HFFc6 (cell line): ENCODE data around the gene ZSCAN23. TPM values are rescaled to one million over a fixed set of nuclear protein-coding genes. Genes with fewer than 3 reads are reported as not detected.
A peak's percentile ranks its signal among the peaks of the same experiment; 100 is the strongest.

Experiments used
- DNase-seq: peaks from one replicate; pipeline ENCODE4 v3.0.0-alpha.2; 2018
- H3K27ac Mint-ChIP-seq: 2 replicates; pipeline ENCODE4 v1.8.0; 2020; ENCODE audit warnings: mild to moderate bottlenecking, mixed read lengths
- H3K27me3 Mint-ChIP-seq: 2 replicates; pipeline ENCODE4 v1.8.0; 2021; ENCODE audit warnings: mild to moderate bottlenecking, moderate library complexity, mixed read lengths; ENCODE audit not compliant: insufficient read depth
- H3K36me3 Mint-ChIP-seq: 2 replicates; pipeline ENCODE4 v1.8.0; 2021; ENCODE audit warnings: low read depth, mixed read lengths
- H3K4me1 Mint-ChIP-seq: 2 replicates; pipeline ENCODE4 v1.8.0; 2020; ENCODE audit warnings: low read depth, mixed read lengths
- H3K4me3 Mint-ChIP-seq: 2 replicates; pipeline ENCODE4 v1.8.0; 2020; ENCODE audit warnings: mild to moderate bottlenecking, moderate library complexity, mixed read lengths
- H3K9me3 Mint-ChIP-seq: 2 replicates; pipeline ENCODE4 v1.8.0; 2020; ENCODE audit warnings: mild to moderate bottlenecking, mixed read lengths
- total RNA-seq, 6 experiments: library from RNA; stranded (reverse); fragmentation: NEBNext Ultra II Directional; extraction: Animal tissue kit (Norgen Biotek cat#: 25700); gene quantifications; 2 replicates in 1 of 6; 3 replicates in 5 of 6; pipeline ENCODE4 v1.2.3, GENCODE V29; 2021
- TF ChIP-seq, protein P1 (sequence below): fragments of 200-600 bp; sonication (generic); IDR thresholded peaks from 2 replicates; pipeline ENCODE4 v1.5.0; 2021; ENCODE audit warnings: antibody characterized with exemption, mild to moderate bottlenecking

The ZSCAN23 gene
- total RNA-seq, 6 experiments from 2014 or later: 0.48 to 1.5 (median 1.0) TPM

DNA sequence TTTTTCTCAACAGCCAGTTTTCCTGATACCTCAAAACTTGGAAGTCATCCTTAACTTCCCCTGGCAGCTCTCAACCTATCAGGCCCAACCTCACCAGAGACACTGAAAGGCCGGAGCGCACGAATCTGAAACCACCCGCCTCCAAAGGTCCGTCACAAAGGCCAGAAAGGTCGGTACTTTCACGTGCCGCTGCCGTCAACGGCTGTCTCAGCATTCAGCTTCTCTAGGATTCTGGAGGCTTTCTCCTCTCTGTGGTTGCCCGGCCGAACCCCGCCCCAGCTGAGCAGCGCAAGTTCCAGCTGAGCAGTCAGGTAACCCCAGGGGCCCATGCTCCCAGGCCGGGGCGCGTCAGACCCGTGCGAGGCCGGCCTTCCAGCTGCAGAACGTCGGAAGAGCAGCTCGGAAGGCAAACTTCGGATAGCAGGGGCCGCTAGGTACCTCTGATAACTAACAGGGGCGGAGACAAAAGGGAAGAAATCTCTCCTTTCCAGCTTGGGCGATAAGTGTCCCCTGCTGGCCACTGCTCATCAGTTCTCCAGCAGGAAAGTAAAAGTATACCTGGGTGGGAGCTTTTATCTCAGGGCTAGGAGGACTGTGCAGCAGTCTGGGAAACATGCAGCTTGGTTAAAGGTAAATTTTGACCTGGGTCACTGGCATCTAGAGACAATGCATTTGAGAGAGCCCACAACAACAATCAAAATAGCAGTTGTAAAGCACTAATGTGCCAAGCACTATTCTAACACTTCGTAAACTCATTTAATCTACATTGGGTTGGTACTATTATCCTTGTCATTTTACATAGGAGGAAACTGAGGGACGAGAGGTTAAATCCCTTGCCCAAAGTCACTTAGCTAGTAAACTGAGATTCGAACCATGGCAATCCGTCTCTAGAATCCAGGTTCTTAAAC, 59.8 kb downstream of the ZSCAN23 start:
- peaks cover 42% of the 10 kb centered on the region for H3K36me3 Mint-ChIP-seq
- H3K4me3 Mint-ChIP-seq: peak overlapping the region; percentile 84; the same call in 1 of the 2 replicates
- H3K27me3 Mint-ChIP-seq: no peaks in the 10 kb centered on the region; the same call in 1 of the 2 replicates
- no peaks in the 10 kb centered on the region for H3K9me3 Mint-ChIP-seq
- peak; percentile 62 for DNase-seq
- TF ChIP-seq, protein P1, sequence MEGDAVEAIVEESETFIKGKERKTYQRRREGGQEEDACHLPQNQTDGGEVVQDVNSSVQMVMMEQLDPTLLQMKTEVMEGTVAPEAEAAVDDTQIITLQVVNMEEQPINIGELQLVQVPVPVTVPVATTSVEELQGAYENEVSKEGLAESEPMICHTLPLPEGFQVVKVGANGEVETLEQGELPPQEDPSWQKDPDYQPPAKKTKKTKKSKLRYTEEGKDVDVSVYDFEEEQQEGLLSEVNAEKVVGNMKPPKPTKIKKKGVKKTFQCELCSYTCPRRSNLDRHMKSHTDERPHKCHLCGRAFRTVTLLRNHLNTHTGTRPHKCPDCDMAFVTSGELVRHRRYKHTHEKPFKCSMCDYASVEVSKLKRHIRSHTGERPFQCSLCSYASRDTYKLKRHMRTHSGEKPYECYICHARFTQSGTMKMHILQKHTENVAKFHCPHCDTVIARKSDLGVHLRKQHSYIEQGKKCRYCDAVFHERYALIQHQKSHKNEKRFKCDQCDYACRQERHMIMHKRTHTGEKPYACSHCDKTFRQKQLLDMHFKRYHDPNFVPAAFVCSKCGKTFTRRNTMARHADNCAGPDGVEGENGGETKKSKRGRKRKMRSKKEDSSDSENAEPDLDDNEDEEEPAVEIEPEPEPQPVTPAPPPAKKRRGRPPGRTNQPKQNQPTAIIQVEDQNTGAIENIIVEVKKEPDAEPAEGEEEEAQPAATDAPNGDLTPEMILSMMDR: peak; percentile 64
- peak overlapping the region; percentile 87; the same call in 1 of the 2 replicates for H3K27ac Mint-ChIP-seq
- peaks cover 16% of the 10 kb centered on the region for H3K4me1 Mint-ChIP-seq

Other genes with a start within 250 kb of the ZSCAN23 start
- gene ZSCAN9, start 218.2 kb downstream of the ZSCAN23 start, total RNA-seq: 10 to 100 TPM in 1 of 6 experiments, 1 to 10 TPM in 5; 7.5 to 10.3 (median 8.9) TPM
- gene ZKSCAN4, start 191.2 kb downstream of the ZSCAN23 start, total RNA-seq: 1 to 10 TPM; 3.8 to 4.7 (median 4.0) TPM
- not detected for gene NKAPL, start 184.2 kb downstream of the ZSCAN23 start, total RNA-seq
- gene ZSCAN26, start 176.3 kb downstream of the ZSCAN23 start, total RNA-seq: 10 to 100 TPM in 1 of 6 experiments, 1 to 10 TPM in 5; 8.5 to 10.9 (median 9.3) TPM
- gene PGBD1, start 161.9 kb downstream of the ZSCAN23 start, total RNA-seq: 1 to 10 TPM; 2.6 to 4.5 (median 4.1) TPM
- gene ZSCAN31, start 107.3 kb downstream of the ZSCAN23 start, total RNA-seq: 1 to 10 TPM in 2 of 6 experiments, under 1 TPM in 4; 0.64 to 2.0 (median 0.95) TPM
- gene ZKSCAN3, start 93.5 kb downstream of the ZSCAN23 start, total RNA-seq: 1 to 10 TPM; 2.8 to 4.2 (median 3.6) TPM
- gene ZSCAN12, start 43.7 kb downstream of the ZSCAN23 start, total RNA-seq: 1 to 10 TPM; 2.4 to 3.1 (median 2.8) TPM
- gene GPX6, start 72.3 kb upstream of the ZSCAN23 start, total RNA-seq: not detected
- not detected for gene GPX5, start 82.4 kb upstream of the ZSCAN23 start, total RNA-seq